CD14-positive monocyte (primary cell): ENCODE results near the gene ANKEF1. TPM values are rescaled to one million over a fixed set of nuclear protein-coding genes. Genes with fewer than 3 reads are reported as not detected.

ENCODE experiments used
- DNase-seq, 3 donors: peaks; one replicate each; pipeline ENCODE4 v3.0.0-alpha.2; 2011 to 2022
- H2AFZ ChIP-seq: 2 replicates; pipeline ENCODE4 v1.6.0; 2012; ENCODE audit warnings: mild to moderate bottlenecking, low read depth, low read length, inconsistent platforms; ENCODE audit not compliant: insufficient read depth, poor library complexity, severe bottlenecking
- H3K27ac ChIP-seq, 2 donors: 1 replicate in 1 of 2; 2 replicates in 1 of 2; pipeline ENCODE4 v1.5.1; 2012 to 2013; ENCODE audit warnings: low read length in 2 of 2, control low read depth in 1 of 2, inconsistent platforms in 1 of 2, low read depth in 1 of 2, mild to moderate bottlenecking in 1 of 2
- H3K27me3 ChIP-seq, 2 donors: one replicate each; pipeline versions ENCODE4 v1.6.0 to v1.6.1; 2011 to 2013; ENCODE audit warnings: low read length in 2 of 2; ENCODE audit not compliant: control insufficient read depth in 2 of 2, insufficient read depth in 2 of 2
- H3K36me3 ChIP-seq, 2 donors: replicated peaks in 1 of 2; 1 replicate in 1 of 2; 2 replicates in 1 of 2; pipeline versions ENCODE4 v1.5.1 to v1.6.1; 2012 to 2013; ENCODE audit warnings: low read length in 2 of 2, control low read depth in 1 of 2, inconsistent platforms in 1 of 2, mild to moderate bottlenecking in 1 of 2; ENCODE audit not compliant: insufficient read depth in 2 of 2, control insufficient read depth in 1 of 2
- H3K4me1 ChIP-seq, 2 donors: 1 replicate in 1 of 2; 2 replicates in 1 of 2; pipeline versions ENCODE4 v1.5.1 to v1.6.1; 2012 to 2013; ENCODE audit warnings: low read length in 2 of 2, control low read depth in 1 of 2, inconsistent platforms in 1 of 2, mild to moderate bottlenecking in 1 of 2, moderate library complexity in 1 of 2; ENCODE audit not compliant: insufficient read depth in 2 of 2, control insufficient read depth in 1 of 2
- H3K4me2 ChIP-seq: replicated peaks from 2 replicates; pipeline ENCODE3; 2012; ENCODE audit warnings: low read length, moderate library complexity, mild to moderate bottlenecking; ENCODE audit not compliant: poor library complexity, severe bottlenecking; ENCODE audit errors: extremely low read depth
- H3K4me3 ChIP-seq, 3 experiments: fragments of 200-600 bp in 1 of 3; sonication (generic) in 1 of 3; replicated peaks in 1 of 3; 1 replicate in 2 of 3; 2 replicates in 1 of 3; pipeline ENCODE4 v1.5.1; 2011 to 2013; ENCODE audit warnings: low read length in 3 of 3, mild to moderate bottlenecking in 3 of 3, control low read depth in 2 of 3, low read depth in 2 of 3, inconsistent platforms in 1 of 3, moderate library complexity in 1 of 3
- H3K79me2 ChIP-seq: 2 replicates; pipeline ENCODE4 v1.6.0; 2012; ENCODE audit warnings: mild to moderate bottlenecking, control low read depth, inconsistent platforms, low read length, moderate library complexity; ENCODE audit not compliant: insufficient read depth
- H3K9ac ChIP-seq: 2 replicates; pipeline ENCODE4 v1.6.0; 2017; ENCODE audit warnings: low read length, mild to moderate bottlenecking; ENCODE audit not compliant: insufficient read depth, poor library complexity, severe bottlenecking
- H3K9me3 ChIP-seq, 2 donors: replicated peaks in 1 of 2; 1 replicate in 1 of 2; 2 replicates in 1 of 2; pipeline versions ENCODE4 v1.5.1 to v1.6.1; 2012 to 2013; ENCODE audit warnings: low read length in 2 of 2, control low read depth in 1 of 2; ENCODE audit not compliant: control insufficient read depth in 1 of 2, insufficient read depth in 1 of 2
- H4K20me1 ChIP-seq: 2 replicates; pipeline ENCODE4 v1.6.0; 2012; ENCODE audit warnings: mild to moderate bottlenecking, low read length, control low read depth, moderate library complexity; ENCODE audit not compliant: insufficient read depth
- H3K27ac Mint-ChIP-seq, 7 donors: one replicate each; pipeline ENCODE4 v1.8.0; 2020; ENCODE audit warnings: mild to moderate bottlenecking in 7 of 7, mixed read lengths in 7 of 7, moderate library complexity in 6 of 7, inconsistent platforms in 2 of 7
- H3K27me3 Mint-ChIP-seq, 3 donors: one replicate each; pipeline ENCODE4 v1.8.0; 2021 to 2022; ENCODE audit warnings: low read depth in 3 of 3, mild to moderate bottlenecking in 3 of 3, mixed read lengths in 3 of 3, moderate library complexity in 3 of 3, inconsistent platforms in 1 of 3
- H3K36me3 Mint-ChIP-seq, 2 donors: one replicate each; pipeline ENCODE4 v1.8.0; 2020; ENCODE audit warnings: mixed read lengths in 2 of 2, inconsistent platforms in 1 of 2, mild to moderate bottlenecking in 1 of 2
- H3K4me1 Mint-ChIP-seq: one replicate; pipeline ENCODE4 v1.8.0; 2020; ENCODE audit warnings: mild to moderate bottlenecking, mixed read lengths
- H3K4me3 Mint-ChIP-seq, 2 donors: one replicate each; pipeline ENCODE4 v1.8.0; 2020; ENCODE audit warnings: mild to moderate bottlenecking in 2 of 2, mixed read lengths in 2 of 2, moderate library complexity in 1 of 2
- H3K9me3 Mint-ChIP-seq, 7 donors: one replicate each; pipeline ENCODE4 v1.8.0; 2020 to 2022; ENCODE audit warnings: mixed read lengths in 7 of 7, mild to moderate bottlenecking in 6 of 7, moderate library complexity in 6 of 7, inconsistent platforms in 2 of 7
- CTCF ChIP-seq: fragments of 200-600 bp; IDR thresholded peaks from one replicate; pipeline ENCODE4 v1.8.0; 2022; ENCODE audit warnings: antibody characterized with exemption, mild to moderate bottlenecking
- WGBS: methylation state at CpG from one replicate; pipeline ENCODE4 v1.1.5; 2013; ENCODE audit warnings: missing lambda C conversion rate; ENCODE audit not compliant: insufficient coverage; 5-methylcytosine and 5-hydroxymethylcytosine counted together
- intact Hi-C, 2 donors: fragments of 100-400 bp; cut with micrococcal nuclease; formaldehyde crosslinking; loops; one replicate each; pipeline versions ENCODE4 v1.15.0 to v1.15.1; 2023
- polyA minus RNA-seq: library from RNA; depleted of rRNA, polyadenylated mRNA; stranded (reverse); fragments of >200 nt; gene quantifications from 2 replicates; pipeline ENCODE4 v1.2.3, GENCODE V29; 2012
- polyA plus RNA-seq, 3 donors: library from polyadenylated mRNA; depleted of rRNA in 1 of 3; unstranded in 2 of 3; stranded (reverse) in 1 of 3; fragments of 300-500 nt in 2 of 3; fragments of >200 nt in 1 of 3; fragmentation: Illumina TruSeq in 2 of 3; gene quantifications; 1 replicate in 2 of 3; 2 replicates in 1 of 3; pipeline ENCODE4 v1.2.3, GENCODE V29; 2012 to 2021
- total RNA-seq, 12 experiments: library from RNA in 1 of 12; stranded (reverse) in 1 of 12; fragments of 120-200 nt in 1 of 12; gene quantifications; one replicate each; pipeline ENCODE4 v1.2.4 and lab custom pipeline; 2013 to 2026; ENCODE audit warnings: mixed read lengths in 6 of 12, inconsistent platforms in 1 of 12

Gene ANKEF1
- total RNA-seq (2013): 0.37 TPM
- under 1 TPM; 0.03 to 0.15 (median 0.10) TPM for polyA plus RNA-seq
- 0.14 TPM in 1 of 2 replicates, not detected in the other for polyA minus RNA-seq
- total RNA-seq (lab: John Stamatoyannopoulos, UW): 0 to 2.6 (median 0.13) reads per million in 11 experiments

DNA sequence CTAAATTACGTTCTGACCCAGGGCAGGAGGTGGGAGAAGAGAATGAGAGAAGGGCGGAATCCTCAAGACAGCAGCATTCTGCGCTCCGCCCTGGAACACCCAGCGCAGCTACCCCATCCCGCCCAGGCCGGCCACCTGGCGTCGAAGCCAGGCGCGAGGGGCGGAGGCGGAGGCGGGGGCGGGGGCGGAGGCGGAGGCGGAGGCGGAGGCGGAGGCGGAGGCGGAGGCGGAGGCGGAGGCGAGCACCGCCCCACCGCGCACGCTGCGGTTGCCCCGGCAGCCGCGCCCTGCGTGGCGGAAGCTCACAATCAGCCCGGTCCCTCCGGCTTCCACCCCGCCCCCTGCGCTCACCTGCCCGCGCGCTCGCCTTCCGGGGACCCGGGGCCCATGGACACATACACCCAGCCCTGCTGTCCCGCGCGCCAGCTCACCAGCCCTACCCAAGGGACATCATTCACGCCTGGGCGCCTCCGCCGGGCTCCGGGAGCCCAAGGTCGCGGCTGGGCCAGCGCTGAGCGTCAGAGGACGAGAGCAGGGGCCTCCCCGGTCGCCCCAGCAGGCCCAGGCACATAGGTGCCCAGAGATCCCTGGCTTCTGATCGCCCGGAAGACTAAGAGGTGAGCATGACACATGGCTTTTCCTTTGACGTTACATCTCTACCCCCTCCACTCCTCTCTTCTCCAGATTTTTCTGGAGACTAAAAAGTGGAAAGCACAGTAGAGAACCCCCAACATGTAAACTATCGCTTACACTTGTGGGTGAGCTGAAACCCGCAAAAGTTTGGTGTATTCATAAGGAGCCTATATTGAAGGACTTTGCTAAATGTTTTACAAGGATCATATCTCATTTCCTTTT lies at the start of gene ANKEF1:
Gene ANKEF1, plus strand, starts transcription at position 271 of the 855 bp plus-strand sequence. CDS start 3,315 bp downstream, outside the sequence.
- H2AFZ ChIP-seq: peak within 1 kb of the TSS; percentile 95
- no peak for TF ChIP-seq CTCF
- intact Hi-C loops: no loop called here
- H3K9me3 ChIP-seq: no peaks in the 10 kb centered on the region
- peaks cover 8 to 10% of the 10 kb centered on the region in 2 donors for H3K4me1 ChIP-seq
- peak within 1 kb of the TSS; percentile 47 for H3K9ac ChIP-seq
- peak within 1 kb of the TSS; percentile 80 for H3K4me2 ChIP-seq
- whole genome bisulfite sequencing: 0% methylated on average over 56 of the region's 65 CpGs
- H3K27ac Mint-ChIP-seq: peak within 1 kb of the TSS in 2 of 7 donors; percentile 19 to 25
- H3K79me2 ChIP-seq: no peaks in the 10 kb centered on the region
- peaks cover 0 to 7% (median 0%) of the 10 kb centered on the region in 7 donors for H3K9me3 Mint-ChIP-seq
- peaks cover 3% of the 10 kb centered on the region for H3K4me1 Mint-ChIP-seq
- H3K27me3 Mint-ChIP-seq: peaks cover 0 to 6% (median 4%) of the 10 kb centered on the region in 3 donors
- H3K4me3 ChIP-seq: peak within 1 kb of the TSS; percentile 42 to 77 (median 57)
- H3K4me3 Mint-ChIP-seq: peak within 1 kb of the TSS; percentile 73 to 81
- H3K27ac ChIP-seq: no peak within 1 kb of the TSS
- H3K36me3 Mint-ChIP-seq: no peaks in the 10 kb centered on the region
- no peaks in the 10 kb centered on the region for H4K20me1 ChIP-seq
- H3K27me3 ChIP-seq: peaks cover 0 to 2% of the 10 kb centered on the region in 2 donors
- peak; percentile 35 to 45 (median 42) for DNase-seq
- H3K36me3 ChIP-seq: no peaks in the 10 kb centered on the region

- Histone ChIP-seq H3K9ac (no peak overlapping the region), H3K4me1 (peaks cover 31 to 39% of the 10 kb centered on the region in 2 donors), H3K4me2 (no peak overlapping the region), H3K27ac (no peak overlapping the region), H3K9me3 (no peaks in the 10 kb centered on the region), H3K27me3 (no peaks in the 10 kb centered on the region), H3K4me3 (no peak overlapping the region), H3K79me2 (no peaks in the 10 kb centered on the region), H4K20me1 (no peaks in the 10 kb centered on the region), H2AFZ (no peak overlapping the region), H3K36me3 (no peaks in the 10 kb centered on the region)
- Mint-ChIP-seq H3K4me3 (no peak overlapping the region), H3K4me1 (peaks cover 39% of the 10 kb centered on the region), H3K36me3 (no peaks in the 10 kb centered on the region), H3K9me3 (peaks cover 0 to 1% (median 0%) of the 10 kb centered on the region in 7 donors), H3K27me3 (peaks cover 0 to 1% (median 0%) of the 10 kb centered on the region in 3 donors), H3K27ac (no peak overlapping the region)
- DNase-seq: no peak
- no peak for TF ChIP-seq CTCF
- intact Hi-C loops: no loop called here
Measured at GRCh38 chr20:9985281-9985680, 49.5 kb upstream of the ANKEF1 start.
